Renal cortical epithelial cell (primary cell): Measurements from ENCODE around the gene C16orf74. TPM values are rescaled to one million over a fixed set of nuclear protein-coding genes. Genes with fewer than 3 reads are reported as not detected.
A peak's percentile ranks its signal among the peaks of the same experiment; 100 is the strongest.

Source experiments
- DNase-seq: peaks from one replicate; pipeline ENCODE4 v3.0.0-alpha.2; 2011; ENCODE audit warnings: low read depth
- total RNA-seq: library from RNA; depleted of rRNA; stranded (reverse); fragments of >200 nt; gene quantifications from 2 replicates; pipeline ENCODE4 v1.2.3, GENCODE V29; 2014

C16orf74 gene
- 1.6 and 8.5 TPM in 2 replicates for total RNA-seq

- no peak for DNase-seq
These were observed at the start of gene C16orf74 for GRCh38 chr16:85750827-85751697. C16orf74 (minus strand) TSS chr16:85751096; CDS start chr16:85735217, 15,879 bp downstream.

GRCh38 chr16:85800321-85800669 lies 49.4 kb upstream of the C16orf74 start:
- DNase-seq: peak; percentile 18

- DNase-seq: peak; percentile 78
These were observed 48.8 kb upstream of the C16orf74 start, which contains the start of the genes COX4I1 and EMC8 for GRCh38 chr16:85799497-85800320. COX4I1 (plus strand) TSS chr16:85799695; CDS start chr16:85801206, 1,511 bp downstream. EMC8 (minus strand) TSS chr16:85799544; CDS start chr16:85799295, 249 bp downstream.

- no peak for DNase-seq
These were observed 48.1 kb upstream of the C16orf74 start for GRCh38 chr16:85798901-85799496.

GRCh38 chr16:85798283-85798776 lies 47.4 kb upstream of the C16orf74 start:
- DNase-seq: peak; percentile 30

GRCh38 chr16:85796599-85796998 lies 45.7 kb upstream of the C16orf74 start:
- no peak for DNase-seq

- DNase-seq: no peak
These were observed 45.3 kb upstream of the C16orf74 start for GRCh38 chr16:85796152-85796551.

GRCh38 chr16:85794696-85795095 lies 43.8 kb upstream of the C16orf74 start:
- no peak for DNase-seq

- no peak for DNase-seq
These were observed 42.9 kb upstream of the C16orf74 start for GRCh38 chr16:85793662-85794298.

GRCh38 chr16:85789773-85790172 lies 38.9 kb upstream of the C16orf74 start:
- DNase-seq: no peak

GRCh38 chr16:85788819-85789218 lies 37.9 kb upstream of the C16orf74 start:
- no peak for DNase-seq

GRCh38 chr16:85785927-85786326 lies 35.0 kb upstream of the C16orf74 start:
- DNase-seq: no peak

GRCh38 chr16:85784813-85785212 lies 33.9 kb upstream of the C16orf74 start:
- DNase-seq: no peak

- DNase-seq: no peak
These were observed 32.5 kb upstream of the C16orf74 start for GRCh38 chr16:85783441-85783840.

- DNase-seq: no peak
These were observed 31.6 kb upstream of the C16orf74 start for GRCh38 chr16:85782451-85782850.

- no peak for DNase-seq
These were observed 30.9 kb upstream of the C16orf74 start for GRCh38 chr16:85781695-85782370.

- no peak for DNase-seq
These were observed 30.3 kb upstream of the C16orf74 start for GRCh38 chr16:85781156-85781555.

- DNase-seq: no peak
These were observed 29.4 kb upstream of the C16orf74 start for GRCh38 chr16:85780281-85780680.

GRCh38 chr16:85778873-85779272 lies 28.0 kb upstream of the C16orf74 start:
- DNase-seq: no peak

GRCh38 chr16:85777583-85778310 lies 26.9 kb upstream of the C16orf74 start:
- DNase-seq: peak; percentile 57
